HFFc6 (cell line): ENCODE data around the gene LTA. TPM values are rescaled to one million over a fixed set of nuclear protein-coding genes. Genes with fewer than 3 reads are reported as not detected.

Experiments
- DNase-seq: peaks from one replicate; pipeline ENCODE4 v3.0.0-alpha.2; 2018
- H3K27ac Mint-ChIP-seq: 2 replicates; pipeline ENCODE4 v1.8.0; 2020; ENCODE audit warnings: mild to moderate bottlenecking, mixed read lengths
- H3K27me3 Mint-ChIP-seq: 2 replicates; pipeline ENCODE4 v1.8.0; 2021; ENCODE audit warnings: mild to moderate bottlenecking, moderate library complexity, mixed read lengths; ENCODE audit not compliant: insufficient read depth
- H3K36me3 Mint-ChIP-seq: 2 replicates; pipeline ENCODE4 v1.8.0; 2021; ENCODE audit warnings: low read depth, mixed read lengths
- H3K4me1 Mint-ChIP-seq: 2 replicates; pipeline ENCODE4 v1.8.0; 2020; ENCODE audit warnings: low read depth, mixed read lengths
- H3K4me3 Mint-ChIP-seq: 2 replicates; pipeline ENCODE4 v1.8.0; 2020; ENCODE audit warnings: mild to moderate bottlenecking, moderate library complexity, mixed read lengths
- H3K9me3 Mint-ChIP-seq: 2 replicates; pipeline ENCODE4 v1.8.0; 2020; ENCODE audit warnings: mild to moderate bottlenecking, mixed read lengths
- total RNA-seq, 6 experiments: library from RNA; stranded (reverse); fragmentation: NEBNext Ultra II Directional; extraction: Animal tissue kit (Norgen Biotek cat#: 25700); gene quantifications; 2 replicates in 1 of 6; 3 replicates in 5 of 6; pipeline ENCODE4 v1.2.3, GENCODE V29; 2021
- TF ChIP-seq, protein P1 (sequence below): fragments of 200-600 bp; sonication (generic); IDR thresholded peaks from 2 replicates; pipeline ENCODE4 v1.5.0; 2021; ENCODE audit warnings: antibody characterized with exemption, mild to moderate bottlenecking

Gene LTA
- total RNA-seq, 6 experiments from 2014 or later: not detected

GRCh38 chr6:31575952-31576685 lies 4.0 kb downstream of the LTA start:
- DNase-seq: no peak
- H3K27me3 Mint-ChIP-seq: peaks cover 11% of the 10 kb centered on the region
- H3K36me3 Mint-ChIP-seq: no peaks in the 10 kb centered on the region
- TF ChIP-seq, protein P1, sequence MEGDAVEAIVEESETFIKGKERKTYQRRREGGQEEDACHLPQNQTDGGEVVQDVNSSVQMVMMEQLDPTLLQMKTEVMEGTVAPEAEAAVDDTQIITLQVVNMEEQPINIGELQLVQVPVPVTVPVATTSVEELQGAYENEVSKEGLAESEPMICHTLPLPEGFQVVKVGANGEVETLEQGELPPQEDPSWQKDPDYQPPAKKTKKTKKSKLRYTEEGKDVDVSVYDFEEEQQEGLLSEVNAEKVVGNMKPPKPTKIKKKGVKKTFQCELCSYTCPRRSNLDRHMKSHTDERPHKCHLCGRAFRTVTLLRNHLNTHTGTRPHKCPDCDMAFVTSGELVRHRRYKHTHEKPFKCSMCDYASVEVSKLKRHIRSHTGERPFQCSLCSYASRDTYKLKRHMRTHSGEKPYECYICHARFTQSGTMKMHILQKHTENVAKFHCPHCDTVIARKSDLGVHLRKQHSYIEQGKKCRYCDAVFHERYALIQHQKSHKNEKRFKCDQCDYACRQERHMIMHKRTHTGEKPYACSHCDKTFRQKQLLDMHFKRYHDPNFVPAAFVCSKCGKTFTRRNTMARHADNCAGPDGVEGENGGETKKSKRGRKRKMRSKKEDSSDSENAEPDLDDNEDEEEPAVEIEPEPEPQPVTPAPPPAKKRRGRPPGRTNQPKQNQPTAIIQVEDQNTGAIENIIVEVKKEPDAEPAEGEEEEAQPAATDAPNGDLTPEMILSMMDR: no peak
- H3K9me3 Mint-ChIP-seq: no peaks in the 10 kb centered on the region
- H3K27ac Mint-ChIP-seq: peak overlapping the region; percentile 1; the same call in 1 of the 2 replicates
- peaks cover 28% of the 10 kb centered on the region for H3K4me1 Mint-ChIP-seq
- H3K4me3 Mint-ChIP-seq: peak overlapping the region; percentile 51

GRCh38 chr6:31576897-31577578 lies 4.9 kb downstream of the LTA start:
- peaks cover 38% of the 10 kb centered on the region for H3K4me1 Mint-ChIP-seq
- H3K27me3 Mint-ChIP-seq: peaks cover 11% of the 10 kb centered on the region
- no peaks in the 10 kb centered on the region for H3K36me3 Mint-ChIP-seq
- no peaks in the 10 kb centered on the region for H3K9me3 Mint-ChIP-seq
- H3K27ac Mint-ChIP-seq: no peak overlapping the region; the same call in 1 of the 2 replicates
- H3K4me3 Mint-ChIP-seq: no peak overlapping the region
- no peak for DNase-seq
- TF ChIP-seq, protein P1: no peak

DNA sequence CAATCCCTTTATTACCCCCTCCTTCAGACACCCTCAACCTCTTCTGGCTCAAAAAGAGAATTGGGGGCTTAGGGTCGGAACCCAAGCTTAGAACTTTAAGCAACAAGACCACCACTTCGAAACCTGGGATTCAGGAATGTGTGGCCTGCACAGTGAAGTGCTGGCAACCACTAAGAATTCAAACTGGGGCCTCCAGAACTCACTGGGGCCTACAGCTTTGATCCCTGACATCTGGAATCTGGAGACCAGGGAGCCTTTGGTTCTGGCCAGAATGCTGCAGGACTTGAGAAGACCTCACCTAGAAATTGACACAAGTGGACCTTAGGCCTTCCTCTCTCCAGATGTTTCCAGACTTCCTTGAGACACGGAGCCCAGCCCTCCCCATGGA lies 5.5 kb downstream of the LTA start:
- no peak overlapping the region for H3K27ac Mint-ChIP-seq
- H3K9me3 Mint-ChIP-seq: no peaks in the 10 kb centered on the region
- H3K27me3 Mint-ChIP-seq: peaks cover 11% of the 10 kb centered on the region
- H3K4me1 Mint-ChIP-seq: peaks cover 39% of the 10 kb centered on the region
- H3K4me3 Mint-ChIP-seq: no peak overlapping the region
- TF ChIP-seq, protein P1: no peak
- DNase-seq: no peak
- no peaks in the 10 kb centered on the region for H3K36me3 Mint-ChIP-seq

DNA sequence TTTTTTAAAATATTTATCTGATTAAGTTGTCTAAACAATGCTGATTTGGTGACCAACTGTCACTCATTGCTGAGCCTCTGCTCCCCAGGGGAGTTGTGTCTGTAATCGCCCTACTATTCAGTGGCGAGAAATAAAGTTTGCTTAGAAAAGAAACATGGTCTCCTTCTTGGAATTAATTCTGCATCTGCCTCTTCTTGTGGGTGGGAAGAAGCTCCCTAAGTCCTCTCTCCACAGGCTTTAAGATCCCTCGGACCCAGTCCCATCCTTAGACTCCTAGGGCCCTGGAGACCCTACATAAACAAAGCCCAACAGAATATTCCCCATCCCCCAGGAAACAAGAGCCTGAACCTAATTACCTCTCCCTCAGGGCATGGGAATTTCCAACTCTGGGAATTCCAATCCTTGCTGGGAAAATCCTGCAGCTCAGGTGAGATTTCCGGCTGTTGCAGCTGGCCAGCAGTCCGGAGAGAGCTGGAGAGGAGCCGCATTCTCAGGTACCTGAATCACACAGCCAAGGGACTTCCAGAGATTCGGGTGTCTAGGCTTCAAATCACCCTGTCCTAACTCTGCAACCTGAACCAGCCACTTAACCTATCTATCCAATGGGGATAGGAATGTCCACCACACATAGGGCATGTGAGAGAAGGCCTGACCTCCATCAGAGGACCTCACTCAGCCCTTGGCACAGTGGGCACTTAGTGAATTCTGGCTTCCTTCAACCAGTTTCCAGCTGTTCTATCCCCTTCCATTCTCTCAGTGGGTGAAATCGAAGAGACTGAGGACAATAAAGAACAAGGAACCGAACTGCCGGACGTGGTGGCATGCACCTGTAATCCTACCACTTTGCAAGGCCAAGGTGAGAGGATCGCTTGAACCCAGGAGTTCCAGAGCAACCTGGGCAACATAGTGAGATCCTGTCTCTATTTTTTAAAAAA lies 6.4 kb downstream of the LTA start:
- H3K9me3 Mint-ChIP-seq: no peaks in the 10 kb centered on the region
- H3K4me1 Mint-ChIP-seq: peaks cover 37% of the 10 kb centered on the region
- no peak overlapping the region for H3K4me3 Mint-ChIP-seq
- no peaks in the 10 kb centered on the region for H3K36me3 Mint-ChIP-seq
- no peak overlapping the region for H3K27ac Mint-ChIP-seq
- no peak for DNase-seq
- TF ChIP-seq, protein P1: no peak
- H3K27me3 Mint-ChIP-seq: peaks cover 6% of the 10 kb centered on the region

DNA sequence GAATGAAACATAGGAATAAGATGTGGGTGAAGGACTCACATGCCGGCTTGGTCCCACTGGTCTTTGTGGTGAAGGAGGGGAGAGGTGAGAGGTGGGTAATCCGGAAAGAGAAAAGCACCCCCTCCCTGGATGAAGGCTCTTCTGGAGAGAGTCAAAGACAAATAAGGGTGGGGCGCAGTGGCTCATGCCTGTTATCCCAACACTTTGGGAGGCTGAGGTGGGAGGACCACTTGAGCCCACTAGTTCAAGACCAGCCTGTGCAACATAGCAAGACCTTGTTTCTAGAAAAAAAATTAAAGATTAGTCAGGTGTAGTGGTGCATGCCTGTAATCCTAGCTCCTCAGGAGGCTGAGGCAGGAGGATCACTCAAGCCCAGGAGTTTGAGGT lies 7.0 kb downstream of the LTA start:
- Mint-ChIP-seq H3K27me3 (peaks cover 3% of the 10 kb centered on the region; the same call in 1 of the 2 replicates), H3K9me3 (no peaks in the 10 kb centered on the region), H3K36me3 (no peaks in the 10 kb centered on the region), H3K4me3 (no peak overlapping the region), H3K27ac (no peak overlapping the region), H3K4me1 (peaks cover 30% of the 10 kb centered on the region)
- no peak for DNase-seq
- TF ChIP-seq, protein P1: no peak
